Neural cell (in vitro differentiated cells): ENCODE data around the gene ACTR1B. TPM values are rescaled to one million over a fixed set of nuclear protein-coding genes. Genes with fewer than 3 reads are reported as not detected.

Source experiments
- H2AFZ ChIP-seq: fragments of 200-600, 300-800 bp; sonication (generic), shearing (Covaris generic); 2 replicates; pipeline ENCODE4 v1.6.0; 2014; ENCODE audit warnings: low read depth, mild to moderate bottlenecking, antibody characterized with exemption, low read length, moderate library complexity
- H3F3A ChIP-seq: fragments of 200-600 bp; shearing (Covaris generic); 2 replicates; pipeline ENCODE4 v1.6.1; 2016; ENCODE audit warnings: mild to moderate bottlenecking, moderate library complexity, mixed read lengths, antibody characterized with exemption, low read length; ENCODE audit not compliant: insufficient read depth, poor library complexity, severe bottlenecking
- H3K27ac ChIP-seq: fragments of 200-600, 300-800 bp; sonication (generic), shearing (Covaris generic); 2 replicates; pipeline ENCODE4 v1.5.1; 2014; ENCODE audit warnings: mild to moderate bottlenecking, low read length, moderate library complexity
- H3K27me3 ChIP-seq: fragments of 300-800, 200-600 bp; sonication (generic), shearing (Covaris generic); 2 replicates; pipeline ENCODE4 v1.6.0; 2014; ENCODE audit warnings: mild to moderate bottlenecking, low read depth, low read length, moderate library complexity; ENCODE audit not compliant: insufficient read depth
- H3K36me3 ChIP-seq: fragments of 300-800, 200-600 bp; sonication (generic), shearing (Covaris generic); 2 replicates; pipeline ENCODE4 v1.5.1; 2014; ENCODE audit warnings: mild to moderate bottlenecking, antibody characterized with exemption, low read length, moderate library complexity; ENCODE audit not compliant: insufficient read depth
- H3K4me2 ChIP-seq: fragments of 300-800, 200-600 bp; sonication (generic), shearing (Covaris generic); 2 replicates; pipeline ENCODE4 v1.6.0; 2014; ENCODE audit warnings: mild to moderate bottlenecking, low read length
- H3K4me3 ChIP-seq: fragments of 300-800, 200-600 bp; sonication (generic), shearing (Covaris generic); 2 replicates; pipeline ENCODE4 v1.5.1; 2014; ENCODE audit warnings: mild to moderate bottlenecking, low read length, moderate library complexity
- H3K79me2 ChIP-seq: fragments of 200-600 bp; shearing (Covaris generic); replicated peaks from 2 replicates; pipeline ENCODE4 v1.6.0; 2014; ENCODE audit warnings: mild to moderate bottlenecking, low read length, moderate library complexity; ENCODE audit not compliant: insufficient read depth
- H3K9ac ChIP-seq: fragments of 300-800, 200-600 bp; sonication (generic), shearing (Covaris generic); 2 replicates; pipeline ENCODE4 v1.6.1; 2016; ENCODE audit warnings: mild to moderate bottlenecking, low read length, mixed read lengths
- H3K9me2 ChIP-seq: fragments of 200-600 bp; shearing (Covaris generic); 2 replicates; pipeline ENCODE4 v1.6.1; 2016; ENCODE audit warnings: mild to moderate bottlenecking, low read length, mixed read lengths; ENCODE audit not compliant: insufficient read depth
- H3K9me3 ChIP-seq: fragments of 200-600, 300-800 bp; sonication (generic), shearing (Covaris generic); 2 replicates; pipeline ENCODE4 v1.6.1; 2016; ENCODE audit warnings: mild to moderate bottlenecking, mixed run types, low read length, moderate library complexity, mixed read lengths
- H4K20me1 ChIP-seq: fragments of 200-600 bp; shearing (Covaris generic); 2 replicates; pipeline ENCODE4 v1.6.1; 2016; ENCODE audit warnings: mild to moderate bottlenecking, mixed run types; ENCODE audit not compliant: insufficient read depth
- CTCF ChIP-seq: fragments of 450-650 bp; IDR thresholded peaks from 2 replicates; pipeline ENCODE4 v1.5.1; 2014; ENCODE audit warnings: antibody characterized with exemption, mild to moderate bottlenecking, moderate library complexity; ENCODE audit not compliant: poor library complexity, severe bottlenecking
- EP300 ChIP-seq: fragments of 450-650 bp; conservative IDR thresholded peaks from 2 replicates; pipeline ENCODE4 v1.6.1; 2014; ENCODE audit warnings: antibody characterized with exemption, mild to moderate bottlenecking, moderate library complexity; ENCODE audit not compliant: poor library complexity, severe bottlenecking
- EZH2 ChIP-seq: fragments of 200-600, 300-800 bp; shearing (Covaris generic), sonication (generic); IDR thresholded peaks from 2 replicates; pipeline ENCODE4 v1.6.1; 2014; ENCODE audit warnings: antibody characterized with exemption, low read length, borderline replicate concordance, mild to moderate bottlenecking; ENCODE audit not compliant: insufficient read depth, poor library complexity, severe bottlenecking
- MXI1 ChIP-seq: fragments of 450-650 bp; conservative IDR thresholded peaks from 2 replicates; pipeline ENCODE4 v1.6.1; 2014; ENCODE audit warnings: antibody characterized with exemption, mild to moderate bottlenecking; ENCODE audit not compliant: poor library complexity, severe bottlenecking
- POLR2AphosphoS5 ChIP-seq: IDR thresholded peaks from 2 replicates; pipeline ENCODE4 v1.6.1; 2012
- RAD21 ChIP-seq: fragments of 450-650 bp; conservative IDR thresholded peaks from 2 replicates; pipeline ENCODE4 v1.6.1; 2014; ENCODE audit warnings: antibody characterized with exemption, mild to moderate bottlenecking, moderate library complexity
- REST ChIP-seq: IDR thresholded peaks from 2 replicates; pipeline ENCODE4 v1.6.1; 2012; ENCODE audit warnings: borderline replicate concordance
- SMC3 ChIP-seq: fragments of 450-650 bp; conservative IDR thresholded peaks from 2 replicates; pipeline ENCODE4 v1.6.1; 2014; ENCODE audit warnings: antibody characterized with exemption, mild to moderate bottlenecking, moderate library complexity; ENCODE audit not compliant: poor library complexity
- TAF1 ChIP-seq: IDR thresholded peaks from 2 replicates; pipeline ENCODE4 v1.6.1; 2012; ENCODE audit warnings: low read depth
- polyA plus RNA-seq: library from polyadenylated mRNA; depleted of rRNA; stranded (reverse); fragments of >200 nt; gene quantifications from 2 replicates; pipeline ENCODE4 v1.2.3, GENCODE V29; 2014

Gene ACTR1B
- polyA plus RNA-seq, 1 donor from 2014 or later = 138 TPM

- H3K4me2 ChIP-seq = no peak overlapping the region
- H3K36me3 ChIP-seq = no peaks in the 10 kb centered on the region
- no peak overlapping the region for H2AFZ ChIP-seq
- no peaks in the 10 kb centered on the region for H3K79me2 ChIP-seq
- H3K4me3 ChIP-seq = no peak overlapping the region
- no peaks in the 10 kb centered on the region for H3K9me2 ChIP-seq
- H3K9me3 ChIP-seq = no peaks in the 10 kb centered on the region
- no peaks in the 10 kb centered on the region for H3K27me3 ChIP-seq
- H3F3A ChIP-seq = no peaks in the 10 kb centered on the region
- H3K27ac ChIP-seq = no peak overlapping the region
- H4K20me1 ChIP-seq = no peaks in the 10 kb centered on the region
- H3K9ac ChIP-seq = no peak overlapping the region
- TF ChIP-seq REST (no peak), EP300 (no peak), MXI1 (no peak), EZH2 (no peak)
These were observed 10.4 kb downstream of the ACTR1B start for GRCh38 chr2:97653473-97653872.

GRCh38 chr2:97651114-97651513, 12.7 kb downstream of the ACTR1B start:
- Histone ChIP-seq H3K36me3 (no peaks in the 10 kb centered on the region), H2AFZ (no peak overlapping the region), H3K79me2 (peaks cover 14% of the 10 kb centered on the region)

More at GRCh38 chr2:97651114-97651513, 12.7 kb downstream of the ACTR1B start:
- Histone ChIP-seq H3K9me3 (no peaks in the 10 kb centered on the region), H3K27me3 (no peaks in the 10 kb centered on the region), H3K9ac (no peak overlapping the region), H3F3A (no peaks in the 10 kb centered on the region), H3K27ac (no peak overlapping the region), H3K4me3 (no peak overlapping the region), H4K20me1 (no peaks in the 10 kb centered on the region), H3K9me2 (no peaks in the 10 kb centered on the region), H3K4me2 (no peak overlapping the region)
- TF ChIP-seq CTCF = no peak
- no peak for TF ChIP-seq MXI1
- no peak for TF ChIP-seq POLR2AphosphoS5
- no peak for TF ChIP-seq RAD21
- TF ChIP-seq EZH2 = no peak
- no peak for TF ChIP-seq EP300
- no peak for TF ChIP-seq SMC3
- TF ChIP-seq TAF1 = no peak
- TF ChIP-seq REST = no peak
